ENCODE results near the gene SETD9.
A peak's percentile ranks its signal among the peaks of the same experiment; 100 is the strongest.

The SETD9 gene

DNA sequence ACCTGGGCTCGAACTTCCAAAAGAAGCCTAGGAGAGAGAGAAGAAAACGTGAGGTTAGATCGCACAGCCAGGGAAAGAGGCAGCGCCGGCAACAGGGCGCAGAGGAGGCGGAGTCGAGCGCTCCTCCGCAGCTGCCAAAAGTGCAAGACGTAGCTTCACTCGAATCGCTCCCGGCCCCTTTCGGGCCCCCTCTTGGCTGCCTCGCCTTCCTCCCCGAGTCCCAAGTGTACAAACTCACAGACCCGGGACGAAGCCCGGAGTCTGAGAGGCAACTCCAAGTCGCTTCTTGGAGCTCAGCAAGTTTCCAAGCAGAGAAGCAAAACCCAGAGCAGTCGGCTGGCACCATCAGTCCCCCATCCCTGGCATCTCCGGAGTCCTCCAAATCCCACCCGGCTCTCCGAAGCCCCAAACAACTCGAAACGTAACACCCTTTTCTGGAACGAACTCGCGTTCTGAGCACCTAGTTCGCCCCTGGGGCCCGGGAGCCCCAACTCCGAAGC is 41.3 kb downstream of the SETD9 start:
- DNase-seq (ENCODE audit: extremely low read depth, low read depth): peak; percentile 22
- H3K4me3 ChIP-seq (replicated peaks; ENCODE audit: low read depth, low read length): peak overlapping the region; percentile 79
- no peak for TF ChIP-seq CTCF (IDR thresholded peaks at IDR 0.05; ENCODE audit: low read depth, low read length, missing control alignments)

GRCh38 chr5:56951126-56951945 is 41.9 kb downstream of the SETD9 start:
- no peak for TF ChIP-seq CTCF (IDR thresholded peaks at IDR 0.05; ENCODE audit: low read depth, low read length, missing control alignments)
- DNase-seq (ENCODE audit: extremely low read depth, low read depth): no peak

DNA sequence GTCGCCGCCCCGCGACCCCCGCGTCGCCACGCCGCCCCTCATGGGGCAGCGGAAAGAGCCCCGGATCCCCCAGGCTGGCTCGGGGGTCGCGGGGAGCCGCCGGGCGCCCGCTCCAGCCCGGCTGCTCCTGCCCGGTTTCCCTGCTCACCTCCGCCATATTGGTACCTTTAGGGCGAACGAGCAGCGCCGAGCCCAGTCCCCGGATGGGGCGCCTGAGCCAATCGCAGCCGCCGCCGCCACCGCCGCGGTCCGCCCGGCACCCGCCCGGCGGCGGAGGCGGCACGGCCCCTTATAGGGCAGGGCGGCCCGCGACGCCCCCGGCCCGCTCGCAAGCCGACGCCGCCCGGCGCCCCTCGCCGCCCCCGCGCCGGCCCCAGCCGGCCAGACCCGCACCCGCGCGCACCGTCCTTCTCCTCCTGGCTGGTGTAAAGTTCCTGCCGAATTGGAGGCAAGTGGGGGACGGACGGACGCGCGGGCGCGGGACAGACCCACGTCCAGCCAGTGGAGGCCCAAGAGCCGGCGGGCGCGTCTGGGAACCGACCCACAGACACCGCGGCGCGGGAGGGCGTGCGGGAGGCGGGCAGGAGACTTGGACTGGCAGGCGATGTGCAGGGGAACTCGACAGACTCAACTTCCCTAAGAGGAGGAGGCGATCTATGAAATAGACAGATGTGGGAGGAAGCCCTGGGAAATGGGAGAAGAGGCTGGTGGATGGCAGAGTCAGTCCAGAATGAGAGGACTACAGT is 42.7 kb downstream of the SETD9 start, which contains the start of gene MIER3:
Gene MIER3, minus strand, starts transcription at position 178 of the 746 bp plus-strand sequence. Its CDS starts 21 bp downstream, at position 157.
- DNase-seq (ENCODE audit: extremely low read depth, low read depth): no peak
- no peak for TF ChIP-seq CTCF (IDR thresholded peaks at IDR 0.05; ENCODE audit: low read depth, low read length, missing control alignments)
- peak within 1 kb of the TSS; percentile 79 for H3K4me3 ChIP-seq (replicated peaks; ENCODE audit: low read depth, low read length)

More at GRCh38 chr5:56951126-56951945, 41.9 kb downstream of the SETD9 start:
- H3K4me3 ChIP-seq (replicated peaks; ENCODE audit: low read depth, low read length): peak overlapping the region; percentile 79

- no peak overlapping the region for H3K4me3 ChIP-seq (replicated peaks; ENCODE audit: low read depth, low read length)
- TF ChIP-seq CTCF (IDR thresholded peaks at IDR 0.05; ENCODE audit: low read depth, low read length, missing control alignments): no peak
- DNase-seq (ENCODE audit: extremely low read depth, low read depth): no peak
Observed at GRCh38 chr5:56954262-56954661, 44.9 kb downstream of the SETD9 start.

DNA sequence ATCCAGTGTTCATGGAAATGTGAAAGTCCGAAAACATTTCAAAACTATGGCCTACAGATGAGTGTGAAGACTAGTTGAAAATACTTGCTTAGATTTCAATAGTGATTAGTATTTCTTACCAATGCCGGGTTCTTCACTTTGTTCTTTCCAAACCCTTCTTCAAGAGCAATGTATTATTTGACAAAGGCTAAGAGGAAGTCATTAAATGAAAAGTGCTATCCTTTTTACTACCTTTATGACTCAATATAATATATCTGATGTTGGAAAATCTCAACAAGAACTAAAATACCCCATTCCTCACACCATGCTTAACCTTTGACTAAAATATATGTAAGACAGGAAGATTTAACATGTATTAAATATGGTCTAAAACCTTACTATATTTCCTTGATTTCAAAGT is 49.2 kb downstream of the SETD9 start:
- no peak for TF ChIP-seq CTCF (IDR thresholded peaks at IDR 0.05; ENCODE audit: low read depth, low read length, missing control alignments)
- DNase-seq (ENCODE audit: extremely low read depth, low read depth): no peak
- H3K4me3 ChIP-seq (replicated peaks; ENCODE audit: low read depth, low read length): no peak overlapping the region

DNA sequence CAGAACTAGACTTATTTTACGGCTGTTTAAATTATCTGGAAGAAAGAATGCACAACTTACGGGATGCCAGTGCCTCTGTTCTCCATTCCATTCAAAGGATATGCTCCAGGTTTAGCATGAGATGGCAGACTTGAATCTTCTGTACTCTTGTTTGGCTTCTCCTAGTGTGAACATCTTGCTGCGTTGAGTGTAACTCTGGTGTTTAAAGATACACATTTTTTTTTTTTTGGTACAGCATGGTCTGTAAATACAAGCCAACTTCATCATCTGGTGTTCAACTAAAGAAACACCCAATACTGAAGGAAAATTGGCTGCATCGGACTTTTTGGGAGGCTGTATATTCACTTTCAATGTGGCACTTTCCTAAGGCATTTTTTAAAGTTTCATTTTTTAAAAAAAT is 49.9 kb downstream of the SETD9 start:
- no peak for TF ChIP-seq CTCF (IDR thresholded peaks at IDR 0.05; ENCODE audit: low read depth, low read length, missing control alignments)
- H3K4me3 ChIP-seq (replicated peaks; ENCODE audit: low read depth, low read length): no peak overlapping the region

More for the DNA sequence above, 49.9 kb downstream of the SETD9 start:
- no peak for DNase-seq (ENCODE audit: extremely low read depth, low read depth)
